GM12875 (cell line): ENCODE measurements around the gene KPRP.

ENCODE experiments used
- H3K4me3 ChIP-seq: one replicate; pipeline ENCODE4 v1.5.1; 2011; ENCODE audit warnings: low read depth, low read length, control low read depth
- CTCF ChIP-seq: IDR thresholded peaks from 2 replicates; pipeline ENCODE4 v1.5.1; 2011; ENCODE audit warnings: low read depth, mild to moderate bottlenecking, control low read depth, inconsistent platforms, low read length, moderate library complexity, borderline replicate concordance; ENCODE audit not compliant: insufficient read depth

KPRP gene

GRCh38 chr1:152741656-152742055 lies 16.2 kb upstream of the KPRP start:
- TF ChIP-seq CTCF = no peak
- H3K4me3 ChIP-seq = no peak overlapping the region

GRCh38 chr1:152743371-152744145 lies 14.3 kb upstream of the KPRP start:
- no peak overlapping the region for H3K4me3 ChIP-seq
- TF ChIP-seq CTCF = no peak

- no peak overlapping the region for H3K4me3 ChIP-seq
- no peak for TF ChIP-seq CTCF
Observed at GRCh38 chr1:152745289-152745704, 12.5 kb upstream of the KPRP start.

- H3K4me3 ChIP-seq = no peak overlapping the region
- TF ChIP-seq CTCF = no peak
Observed at GRCh38 chr1:152745765-152746444, 11.9 kb upstream of the KPRP start.

GRCh38 chr1:152747831-152748230 lies 10.0 kb upstream of the KPRP start:
- no peak for TF ChIP-seq CTCF
- H3K4me3 ChIP-seq = no peak overlapping the region

- no peak for TF ChIP-seq CTCF
- no peak overlapping the region for H3K4me3 ChIP-seq
Observed at GRCh38 chr1:152752225-152752624, 5.6 kb upstream of the KPRP start.

GRCh38 chr1:152753586-152753985 lies 4.2 kb upstream of the KPRP start:
- H3K4me3 ChIP-seq = no peak overlapping the region
- no peak for TF ChIP-seq CTCF
